HG03175 (cell line): Measurements from ENCODE around the gene GBA2.

Source experiments
- ATAC-seq: cut with Tn5 transposase; IDR thresholded peaks from one replicate; pipeline ENCODE4 v1.9.1; 2021; ENCODE audit warnings: mild to moderate bottlenecking, moderate library complexity; ENCODE audit not compliant: unreplicated experiment

GBA2 gene

GRCh38 chr9:35766997-35767396 lies 18.0 kb upstream of the GBA2 start:
- no peak for ATAC-seq

DNA sequence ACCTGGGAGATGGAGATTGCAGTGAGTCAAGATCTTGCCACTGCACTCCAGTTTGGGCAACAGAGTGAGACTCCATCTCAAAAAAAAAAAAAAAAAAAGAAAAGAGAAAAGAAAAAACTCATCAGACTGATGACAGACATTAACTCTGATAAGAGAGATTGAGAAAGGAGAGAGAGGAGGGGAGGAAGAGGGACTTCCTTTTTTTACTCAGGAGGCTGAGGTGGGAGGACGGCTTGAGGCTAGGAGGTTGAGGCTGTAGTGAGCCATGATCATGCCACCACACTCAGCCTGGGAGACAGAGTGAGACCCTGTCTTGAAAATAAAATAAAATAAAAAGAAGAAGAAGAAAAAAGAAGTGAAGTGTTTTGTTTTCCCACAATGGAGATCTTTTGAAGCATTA lies 14.8 kb upstream of the GBA2 start:
- ATAC-seq = no peak

DNA sequence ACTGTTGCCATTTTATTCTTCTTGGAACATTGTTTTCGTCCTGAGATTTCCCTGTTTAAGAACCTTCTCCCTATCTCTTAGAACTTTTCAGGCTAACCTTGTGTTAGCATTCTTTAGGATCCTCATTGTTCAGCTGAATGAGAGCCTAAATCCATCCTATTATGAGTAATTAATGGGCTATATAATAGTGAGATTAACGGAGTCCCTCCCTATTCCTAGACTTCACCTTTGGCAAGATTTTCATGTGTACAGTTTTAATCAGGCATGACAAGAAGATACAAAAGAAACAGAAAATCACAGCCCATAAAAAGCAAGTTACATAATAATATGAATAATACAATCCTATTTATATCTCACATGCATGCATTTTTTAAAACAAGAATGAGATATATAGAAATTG lies 14.2 kb upstream of the GBA2 start:
- ATAC-seq = no peak

DNA sequence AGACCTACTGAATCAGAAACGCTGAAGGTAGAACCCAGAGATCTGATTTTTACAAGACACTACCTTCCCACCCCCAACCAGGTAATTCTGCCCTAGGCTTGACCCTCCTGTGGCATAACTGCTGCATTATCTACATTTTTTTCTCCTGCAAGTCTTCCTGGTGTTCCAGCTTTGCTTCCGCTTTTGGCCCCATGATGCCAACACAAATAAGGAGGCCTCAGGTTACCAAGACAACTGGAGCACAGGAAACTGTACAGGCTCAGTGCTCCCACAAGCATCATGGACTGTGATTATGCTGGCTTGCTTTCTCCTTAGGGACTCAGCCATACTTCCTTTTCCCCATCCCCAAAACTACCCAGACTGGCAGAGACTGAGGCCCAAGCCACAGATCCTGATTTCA lies 11.6 kb upstream of the GBA2 start:
- no peak for ATAC-seq

DNA sequence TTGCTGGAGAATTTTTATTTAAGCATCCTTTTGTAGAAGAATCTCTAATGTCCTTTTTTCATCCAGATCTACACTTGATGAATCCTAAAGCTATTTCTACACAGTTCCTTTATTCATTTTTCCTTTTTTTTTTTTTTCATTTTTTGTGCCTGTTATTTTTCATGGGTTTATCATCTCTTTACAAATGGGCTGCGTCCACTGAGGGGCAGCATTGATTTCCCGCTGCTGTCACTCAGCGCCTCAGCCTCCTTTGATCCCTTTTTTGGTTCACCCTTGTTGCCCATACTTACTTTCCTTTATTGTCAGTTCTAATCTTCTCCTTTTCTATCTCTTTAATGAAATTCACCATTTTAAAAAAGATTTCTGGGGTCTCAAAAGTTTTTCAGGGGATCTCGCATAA lies 10.8 kb upstream of the GBA2 start:
- ATAC-seq = no peak

DNA sequence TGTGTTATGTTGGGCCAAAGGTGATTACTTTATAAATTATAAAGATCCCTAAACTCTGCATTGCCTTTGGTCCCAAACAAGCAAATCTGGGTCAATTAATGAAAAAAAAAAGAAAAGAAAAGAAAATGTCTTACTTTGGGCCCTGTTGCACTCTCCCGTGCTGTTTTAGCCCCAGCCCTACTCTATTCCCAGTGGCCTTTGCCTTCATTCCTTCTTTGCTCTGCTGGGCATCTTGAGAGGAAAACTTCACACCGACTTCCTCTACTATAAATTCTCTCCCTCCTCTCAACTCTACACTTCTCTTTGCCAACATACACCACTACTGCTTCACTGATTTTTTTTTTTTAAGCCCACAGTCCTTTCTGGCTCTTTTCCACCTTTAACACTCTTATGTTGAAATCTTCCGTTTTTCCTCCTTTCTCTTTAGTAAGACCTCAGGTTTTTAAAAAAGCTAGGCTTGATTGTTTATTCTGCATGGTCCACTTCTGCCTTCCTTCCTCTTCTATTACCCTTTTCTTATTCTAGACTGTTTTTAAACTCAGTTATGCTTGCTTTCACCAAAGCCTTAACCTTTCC lies 9.5 kb upstream of the GBA2 start:
- no peak for ATAC-seq

- ATAC-seq = no peak
Measured at GRCh38 chr9:35757892-35758275, 8.9 kb upstream of the GBA2 start.

- ATAC-seq = peak; percentile 45
Measured at GRCh38 chr9:35757226-35757891, 8.3 kb upstream of the GBA2 start.

DNA sequence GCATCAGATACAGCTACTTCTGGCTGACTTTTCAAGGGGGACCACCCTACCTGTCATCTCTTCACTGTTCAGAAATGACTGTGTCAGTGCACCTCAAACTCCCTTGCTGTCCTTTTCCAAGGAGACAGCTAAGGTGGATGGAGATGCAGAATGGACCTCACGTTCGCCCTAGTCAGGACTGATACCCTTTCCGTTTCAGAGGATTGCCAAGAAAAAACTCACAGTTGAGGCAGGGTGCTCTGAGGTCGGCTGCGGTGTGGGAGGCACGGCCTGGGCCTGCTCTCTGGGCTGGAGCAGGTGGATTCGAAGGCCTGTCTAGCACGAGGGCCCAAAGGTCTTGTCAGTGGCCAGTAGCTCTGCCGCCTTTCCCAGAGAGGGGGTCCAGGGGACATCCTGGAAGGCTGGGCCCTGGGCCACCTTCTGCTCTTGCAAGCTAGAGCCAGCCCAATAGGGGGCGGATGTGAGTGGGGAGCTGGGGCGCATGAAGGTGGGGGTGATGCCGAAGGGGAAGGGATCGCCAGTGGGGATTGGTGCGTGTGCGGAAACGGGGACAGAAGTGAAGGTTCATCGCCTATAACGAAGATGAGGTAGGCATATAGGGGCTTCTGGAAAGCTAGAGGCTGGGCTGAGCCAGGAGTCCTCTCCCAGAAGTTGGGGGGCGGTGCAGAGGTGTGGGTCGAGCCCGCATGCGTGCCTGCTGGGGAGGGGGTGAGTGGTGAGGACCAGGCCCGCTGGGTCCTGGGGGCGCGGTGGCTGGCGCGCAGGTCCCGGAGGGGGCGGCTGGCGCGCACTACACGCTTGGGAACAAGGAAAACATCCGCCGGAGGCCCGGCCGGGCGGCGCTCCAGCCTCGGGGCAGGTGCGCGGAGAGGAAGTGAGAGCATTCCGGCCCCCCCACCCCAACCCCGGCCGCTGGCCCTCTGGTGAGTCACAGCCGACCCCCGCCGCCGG lies 7.5 kb upstream of the GBA2 start:
- ATAC-seq = peak; percentile 62

GRCh38 chr9:35755071-35755470 lies 6.0 kb upstream of the GBA2 start:
- no peak for ATAC-seq

DNA sequence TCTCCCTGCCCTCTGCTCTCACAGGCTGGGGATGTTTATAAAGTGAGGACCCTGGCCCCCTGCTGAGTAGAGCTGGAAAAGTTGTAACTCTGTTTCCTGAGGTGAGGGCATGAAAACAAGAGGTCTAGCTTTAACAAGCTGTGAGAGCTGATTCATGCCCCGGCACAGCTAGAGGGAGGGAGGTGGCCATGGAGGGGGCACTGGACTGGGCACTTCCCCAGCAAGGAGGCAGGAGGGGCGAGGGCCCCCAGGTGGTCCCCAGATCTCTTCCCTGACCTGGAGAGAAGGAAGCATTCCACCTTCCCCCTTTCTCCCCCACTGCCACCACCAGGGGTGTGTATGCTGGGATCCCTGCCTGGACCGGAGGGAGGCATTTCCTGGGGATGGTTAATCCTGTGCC lies 5.2 kb upstream of the GBA2 start, which contains the start of gene MSMP:
TSS of gene MSMP (minus strand) at position 13 of the 400 bp plus-strand sequence. CDS start 147 bp downstream, outside the sequence.
- ATAC-seq = no peak

GRCh38 chr9:35753466-35753865 lies 4.4 kb upstream of the GBA2 start:
- ATAC-seq = no peak

DNA sequence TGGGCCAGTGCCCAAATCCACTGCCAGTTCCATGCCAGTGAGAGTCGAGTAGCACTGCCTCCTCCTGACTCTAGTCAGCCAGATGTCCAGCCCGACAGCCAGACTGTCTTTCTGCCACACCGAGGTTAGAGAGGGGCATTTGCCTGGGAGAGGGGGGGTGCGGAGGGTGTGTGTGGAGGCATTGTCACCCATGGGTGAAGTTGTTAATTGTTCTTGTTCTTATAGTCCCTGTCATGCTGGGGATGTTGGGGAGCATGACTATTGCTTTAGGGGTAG lies 1.2 kb upstream of the GBA2 start:
- no peak for ATAC-seq

- peak; percentile 40 for ATAC-seq
Measured at GRCh38 chr9:35749515-35750255, 657 bp upstream of the GBA2 start.

- ATAC-seq = no peak
Measured at GRCh38 chr9:35748242-35748857, 678 bp downstream of the GBA2 start.

DNA sequence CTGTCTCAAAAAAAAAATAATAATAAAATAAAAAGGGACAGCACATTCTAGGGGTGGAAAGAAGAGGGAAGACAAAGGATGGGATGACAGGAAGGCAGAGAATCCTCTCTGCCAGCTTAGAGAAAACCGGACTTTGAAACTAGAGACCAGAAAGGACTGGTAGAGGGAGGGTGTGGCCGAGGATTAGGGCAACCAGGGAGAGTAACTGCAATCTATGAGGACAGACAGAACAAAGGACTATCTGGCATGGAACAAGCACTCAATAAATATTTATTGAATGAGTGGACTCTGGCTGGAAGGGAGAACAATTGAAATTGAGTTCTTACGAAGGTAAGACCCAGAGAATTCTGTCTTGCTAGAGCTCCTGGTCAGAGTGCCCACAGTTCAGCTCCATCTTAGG lies 2.4 kb downstream of the GBA2 start:
- no peak for ATAC-seq

DNA sequence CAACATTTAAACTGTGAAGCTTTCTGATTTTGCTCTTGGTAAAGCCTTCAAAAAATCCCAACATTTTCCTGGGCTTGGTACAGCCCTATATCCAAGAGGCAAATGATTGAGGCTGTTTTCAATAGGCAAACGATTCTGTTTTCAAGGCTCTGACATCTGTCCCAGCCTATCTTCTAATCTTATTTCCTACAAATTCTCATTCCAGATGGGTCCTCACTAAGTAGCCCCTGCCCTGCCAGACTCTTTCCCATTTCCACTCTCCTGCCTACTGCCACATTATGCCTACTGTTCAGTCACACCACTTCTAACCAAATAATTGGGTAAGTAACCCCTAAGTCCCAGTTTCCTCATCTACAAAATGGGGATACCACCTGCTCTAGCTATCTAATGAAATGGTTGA lies 3.5 kb downstream of the GBA2 start:
- ATAC-seq = no peak

- ATAC-seq = no peak
Measured at GRCh38 chr9:35743880-35744518, 5.0 kb downstream of the GBA2 start.

- ATAC-seq = no peak
Measured at GRCh38 chr9:35743452-35743851, 5.6 kb downstream of the GBA2 start.

GRCh38 chr9:35741740-35742139 lies 7.3 kb downstream of the GBA2 start:
- ATAC-seq = no peak
